Neutrophil (primary cell): ENCODE results near the gene XIRP1.

Experiments used
- H3K27ac ChIP-seq: fragments of 200-600 bp; sonication (generic); 2 replicates; pipeline ENCODE4 v1.5.1; 2016; ENCODE audit warnings: mild to moderate bottlenecking, moderate library complexity
- H3K27me3 ChIP-seq: fragments of 200-600 bp; sonication (generic); 2 replicates; pipeline ENCODE4 v1.6.0; 2016; ENCODE audit warnings: mild to moderate bottlenecking
- H3K36me3 ChIP-seq: fragments of 200-600 bp; sonication (generic); 2 replicates; pipeline ENCODE4 v1.5.1; 2017
- H3K4me1 ChIP-seq, 2 experiments: fragments of 200-600 bp in 1 of 2; sonication (generic) in 1 of 2; 1 replicate in 1 of 2; 2 replicates in 1 of 2; pipeline versions ENCODE4 v1.5.1 to v1.6.1; 2013 to 2016; ENCODE audit warnings: low read depth in 1 of 2, low read length in 1 of 2, mild to moderate bottlenecking in 1 of 2, moderate library complexity in 1 of 2; ENCODE audit not compliant: control insufficient read depth in 1 of 2, insufficient read depth in 1 of 2
- H3K4me3 ChIP-seq, 2 experiments: fragments of 200-600 bp in 1 of 2; sonication (generic) in 1 of 2; 1 replicate in 1 of 2; 2 replicates in 1 of 2; pipeline ENCODE4 v1.5.1; 2013 to 2016; ENCODE audit warnings: low read depth in 1 of 2, low read length in 1 of 2, mild to moderate bottlenecking in 1 of 2, moderate library complexity in 1 of 2
- H3K9me3 ChIP-seq: fragments of 200-600 bp; sonication (generic); 2 replicates; pipeline ENCODE4 v1.5.1; 2016
- CTCF ChIP-seq: fragments of 200-600 bp; sonication (generic); IDR thresholded peaks from 2 replicates; pipeline ENCODE4 v1.5.1; 2016; ENCODE audit warnings: antibody characterized with exemption

XIRP1 gene

GRCh38 chr3:39157359-39157758 lies 35.0 kb downstream of the XIRP1 start:
- Histone ChIP-seq H3K27me3 (peaks cover 10% of the 10 kb centered on the region), H3K4me1 (peaks cover 3 to 12% of the 10 kb centered on the region in 2 experiments), H3K27ac (no peak overlapping the region), H3K36me3 (no peaks in the 10 kb centered on the region), H3K9me3 (no peaks in the 10 kb centered on the region), H3K4me3 (no peak overlapping the region)
- TF ChIP-seq CTCF: no peak

GRCh38 chr3:39156421-39156820 lies 36.0 kb downstream of the XIRP1 start:
- Histone ChIP-seq H3K4me3 (no peak overlapping the region), H3K36me3 (no peaks in the 10 kb centered on the region), H3K4me1 (peaks cover 13 to 21% of the 10 kb centered on the region in 2 experiments), H3K27me3 (peaks cover 10% of the 10 kb centered on the region), H3K9me3 (no peaks in the 10 kb centered on the region), H3K27ac (no peak overlapping the region)
- no peak for TF ChIP-seq CTCF

- Histone ChIP-seq H3K9me3 (no peaks in the 10 kb centered on the region), H3K27ac (no peak overlapping the region), H3K27me3 (peaks cover 10% of the 10 kb centered on the region), H3K36me3 (peaks cover 4% of the 10 kb centered on the region), H3K4me1 (peaks cover 32 to 40% of the 10 kb centered on the region in 2 experiments), H3K4me3 (peak overlapping the region in 1 of 2 experiments; percentile 89)
- no peak for TF ChIP-seq CTCF
Measured at GRCh38 chr3:39154280-39155021, 37.9 kb downstream of the XIRP1 start.

- peak overlapping the region; percentile 81 to 89 for H3K4me3 ChIP-seq
- TF ChIP-seq CTCF: no peak
- H3K9me3 ChIP-seq: no peaks in the 10 kb centered on the region
- peak overlapping the region; percentile 98 for H3K27ac ChIP-seq
- H3K4me1 ChIP-seq: peaks cover 37 to 45% of the 10 kb centered on the region in 2 experiments
- H3K36me3 ChIP-seq: peaks cover 4% of the 10 kb centered on the region
- peaks cover 10% of the 10 kb centered on the region for H3K27me3 ChIP-seq
Measured at GRCh38 chr3:39153977-39154279, 38.5 kb downstream of the XIRP1 start.

GRCh38 chr3:39150803-39151631 lies 41.4 kb downstream of the XIRP1 start:
- Histone ChIP-seq H3K4me1 (peaks cover 67 to 74% of the 10 kb centered on the region in 2 experiments), H3K9me3 (no peaks in the 10 kb centered on the region), H3K36me3 (peaks cover 14% of the 10 kb centered on the region), H3K27ac (peak overlapping the region; percentile 98), H3K27me3 (no peaks in the 10 kb centered on the region), H3K4me3 (peak overlapping the region; percentile 81 to 89)
- no peak for TF ChIP-seq CTCF
